Natural killer cell (primary cell): ENCODE results near the gene LHFPL3. TPM values are rescaled to one million over a fixed set of nuclear protein-coding genes. Genes with fewer than 3 reads are reported as not detected.

Experiments
- ATAC-seq, 3 donors: fragments of 150-1000 bp in 2 of 3; fragments of 200-7000 bp in 1 of 3; cut with Tn5 transposase; 1 replicate in 1 of 3; 2 replicates in 2 of 3; pipeline ENCODE4 v1.10.0; 2021; ENCODE audit warnings: mild to moderate bottlenecking in 2 of 3, moderate library complexity in 2 of 3
- DNase-seq, 2 donors: peaks; one replicate each; pipeline versions ENCODE4 v3.0.0 to v3.0.0-alpha.2; 2013 to 2021; ENCODE audit warnings: mixed read lengths in 1 of 2
- H3K27ac ChIP-seq: one replicate; pipeline ENCODE4 v1.5.1; 2013; ENCODE audit warnings: mild to moderate bottlenecking, low read length
- H3K27me3 ChIP-seq: one replicate; pipeline ENCODE4 v1.6.1; 2013; ENCODE audit warnings: low read length; ENCODE audit not compliant: control insufficient read depth, insufficient read depth
- H3K36me3 ChIP-seq: one replicate; pipeline ENCODE4 v1.6.1; 2013; ENCODE audit warnings: low read length; ENCODE audit not compliant: control insufficient read depth, insufficient read depth
- H3K4me1 ChIP-seq: one replicate; pipeline ENCODE4 v1.6.1; 2013; ENCODE audit warnings: low read length; ENCODE audit not compliant: control insufficient read depth, insufficient read depth
- H3K4me3 ChIP-seq: one replicate; pipeline ENCODE4 v1.5.1; 2013; ENCODE audit warnings: low read length
- H3K9me3 ChIP-seq: one replicate; pipeline ENCODE4 v1.6.1; 2013; ENCODE audit warnings: low read length; ENCODE audit not compliant: control insufficient read depth, insufficient read depth
- H3K27ac Mint-ChIP-seq, 2 donors: one replicate each; pipeline ENCODE4 v1.8.0; 2022; ENCODE audit warnings: mild to moderate bottlenecking in 2 of 2, mixed read lengths in 2 of 2, moderate library complexity in 1 of 2
- H3K27me3 Mint-ChIP-seq, 2 donors: one replicate each; pipeline ENCODE4 v1.8.0; 2022; ENCODE audit warnings: low read depth in 2 of 2, mixed read lengths in 2 of 2
- H3K36me3 Mint-ChIP-seq: one replicate; pipeline ENCODE4 v1.8.0; 2022; ENCODE audit warnings: mixed read lengths
- H3K4me1 Mint-ChIP-seq, 2 donors: one replicate each; pipeline ENCODE4 v1.8.0; 2022; ENCODE audit warnings: mixed read lengths in 2 of 2
- H3K4me3 Mint-ChIP-seq: one replicate; pipeline ENCODE4 v1.8.0; 2022; ENCODE audit warnings: mild to moderate bottlenecking, moderate library complexity, mixed read lengths
- H3K9me3 Mint-ChIP-seq, 2 donors: one replicate each; pipeline ENCODE4 v1.8.0; 2022; ENCODE audit warnings: mixed read lengths in 2 of 2
- CTCF ChIP-seq: fragments of 200-600 bp; IDR thresholded peaks from one replicate; pipeline ENCODE4 v1.8.0; 2022; ENCODE audit warnings: antibody characterized with exemption
- WGBS: methylation state at CpG from one replicate; pipeline ENCODE4 v1.1.7; 2013; ENCODE audit warnings: missing lambda C conversion rate; ENCODE audit not compliant: insufficient coverage; 5-methylcytosine and 5-hydroxymethylcytosine counted together
- intact Hi-C: fragments of 100-400 bp; cut with micrococcal nuclease; formaldehyde crosslinking; loops from one replicate; pipeline ENCODE4 v1.14.2; 2022
- total RNA-seq, 4 donors: library from RNA; stranded (reverse); fragments of 120-200 nt in 1 of 4; gene quantifications; one replicate each; pipeline versions ENCODE4 v1.2.3 to v1.2.4, GENCODE V29; 2013 to 2022

Gene LHFPL3
- total RNA-seq, 3 donors from 2014 or later (not counting 1 experiment from before 2014, with no cell fraction given) = not detected

GRCh38 chr7:104801022-104801421 is 472.6 kb downstream of the LHFPL3 start:
- H3K9me3 Mint-ChIP-seq = no peaks in the 10 kb centered on the region

DNA sequence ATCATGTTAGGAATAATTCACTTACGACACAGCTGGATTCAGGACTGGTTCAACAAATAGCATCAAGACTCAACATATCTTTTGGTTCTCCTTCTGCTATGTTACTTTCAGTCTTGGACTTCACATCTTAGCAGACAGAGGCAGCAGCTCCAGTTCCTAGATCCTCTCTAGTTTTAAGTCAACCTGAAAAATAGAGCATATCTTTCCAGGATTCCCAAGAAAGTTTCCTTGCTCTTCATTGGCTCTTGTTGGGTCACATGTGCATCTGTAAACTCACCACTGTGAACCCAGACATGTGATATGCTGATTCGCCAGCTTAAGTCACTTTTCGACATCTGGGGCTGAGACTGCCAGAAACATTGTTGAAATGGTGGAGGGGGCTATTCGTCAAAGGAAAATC is 475.5 kb downstream of the LHFPL3 start:
- no peaks in the 10 kb centered on the region for H3K36me3 Mint-ChIP-seq
- no peak overlapping the region for H3K27ac ChIP-seq
- no peaks in the 10 kb centered on the region for H3K4me1 ChIP-seq
- H3K36me3 ChIP-seq = no peaks in the 10 kb centered on the region
- no peak for TF ChIP-seq CTCF
- H3K27me3 ChIP-seq = no peaks in the 10 kb centered on the region
- H3K9me3 Mint-ChIP-seq = no peaks in the 10 kb centered on the region
- WGBS = 91% methylated on average over 4 of the region's 4 CpGs
- peaks cover 22 to 45% of the 10 kb centered on the region in 2 donors for H3K27me3 Mint-ChIP-seq
- no peak for DNase-seq
- H3K9me3 ChIP-seq = no peaks in the 10 kb centered on the region
- intact Hi-C loops = no loop called here
- no peaks in the 10 kb centered on the region for H3K4me1 Mint-ChIP-seq
- no peak for ATAC-seq
- H3K4me3 ChIP-seq = no peak overlapping the region
- no peak overlapping the region for H3K27ac Mint-ChIP-seq
- no peak overlapping the region for H3K4me3 Mint-ChIP-seq

More at GRCh38 chr7:104801022-104801421, 472.6 kb downstream of the LHFPL3 start:
- DNase-seq (no peak), ATAC-seq (no peak)
- peaks cover 17 to 25% of the 10 kb centered on the region in 2 donors for H3K27me3 Mint-ChIP-seq
- H3K27ac Mint-ChIP-seq = no peak overlapping the region
- Histone ChIP-seq H3K4me1 (no peaks in the 10 kb centered on the region), H3K9me3 (no peaks in the 10 kb centered on the region), H3K36me3 (no peaks in the 10 kb centered on the region), H3K27me3 (no peaks in the 10 kb centered on the region), H3K4me3 (no peak overlapping the region), H3K27ac (no peak overlapping the region)
- no peaks in the 10 kb centered on the region for H3K4me1 Mint-ChIP-seq
- TF ChIP-seq CTCF = no peak
- WGBS = 75% methylated on average over 3 of the region's 3 CpGs
- no peaks in the 10 kb centered on the region for H3K36me3 Mint-ChIP-seq
- H3K4me3 Mint-ChIP-seq = no peak overlapping the region
- intact Hi-C loops = no loop called here

DNA sequence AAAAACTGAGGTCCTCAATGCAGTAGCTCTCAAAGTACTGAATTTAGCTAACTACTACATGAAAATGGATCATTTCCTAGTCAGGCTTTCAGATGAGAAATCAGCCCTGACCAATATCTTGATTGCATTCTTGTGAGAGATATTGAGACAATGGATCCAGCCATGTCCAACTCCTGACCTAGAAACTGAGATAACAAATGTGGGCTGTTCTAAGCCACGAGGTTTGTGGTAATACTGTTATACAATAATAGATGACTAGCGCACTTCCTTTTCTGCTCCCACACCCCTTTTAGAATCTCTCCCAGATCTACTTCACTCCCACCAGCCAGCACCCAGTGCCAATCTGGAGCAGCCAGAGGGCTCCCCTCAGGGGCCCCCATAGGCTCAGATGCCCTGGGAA is 476.3 kb downstream of the LHFPL3 start:
- Mint-ChIP-seq H3K9me3 (no peaks in the 10 kb centered on the region), H3K4me1 (no peaks in the 10 kb centered on the region), H3K27me3 (peaks cover 19 to 46% of the 10 kb centered on the region in 2 donors), H3K27ac (no peak overlapping the region), H3K36me3 (no peaks in the 10 kb centered on the region), H3K4me3 (no peak overlapping the region)
- intact Hi-C loops = no loop called here
- no peak for ATAC-seq
- Histone ChIP-seq H3K27ac (no peak overlapping the region), H3K36me3 (no peaks in the 10 kb centered on the region), H3K4me1 (no peaks in the 10 kb centered on the region), H3K9me3 (no peaks in the 10 kb centered on the region), H3K4me3 (no peak overlapping the region), H3K27me3 (no peaks in the 10 kb centered on the region)
- no peak for DNase-seq
- WGBS = 50% methylated on average over 2 of the region's 2 CpGs
- no peak for TF ChIP-seq CTCF
